GM04503 (cell line): Measurements from ENCODE around the gene GPR137.

Source experiments
- DNase-seq: peaks from one replicate; pipeline ENCODE4 v3.0.0-alpha.2; 2012; ENCODE audit warnings: low read depth

Gene GPR137

GRCh38 chr11:64287676-64288352, 2.2 kb downstream of the GPR137 start:
- DNase-seq, result no peak

- no peak for DNase-seq
Measured at GRCh38 chr11:64288353-64288750, 2.7 kb downstream of the GPR137 start.

DNA sequence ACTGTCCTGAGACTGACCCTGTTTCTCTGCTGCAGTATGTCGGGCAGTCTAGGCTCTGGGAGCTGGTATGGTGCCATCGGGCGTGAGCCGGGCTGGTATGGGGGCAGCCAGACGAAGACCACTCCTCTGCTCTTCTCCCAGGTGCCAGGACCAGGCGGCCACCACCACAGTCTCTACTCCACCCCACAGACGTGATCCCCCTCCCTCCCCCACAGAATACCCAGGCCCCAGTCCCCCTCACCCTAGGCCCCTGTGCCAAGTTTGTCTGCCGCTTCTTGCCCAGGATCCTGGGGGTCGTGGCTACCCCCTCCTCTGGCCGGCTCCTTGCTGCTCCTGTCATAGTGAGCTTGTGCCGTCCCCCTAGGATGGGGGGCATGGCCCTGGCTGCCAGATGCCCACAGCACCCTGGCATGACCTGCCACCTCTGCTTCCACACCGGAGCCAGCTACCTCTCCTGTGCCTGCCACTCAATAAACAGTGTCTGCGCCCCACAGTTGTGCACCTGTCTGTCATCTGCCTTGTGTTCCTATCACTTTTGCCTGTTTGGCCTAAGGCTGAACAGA, 3.4 kb downstream of the GPR137 start:
- DNase-seq, result no peak

GRCh38 chr11:64290352-64291261, 5.0 kb downstream of the GPR137 start:
- no peak for DNase-seq

- no peak for DNase-seq
Measured at GRCh38 chr11:64291262-64291751, 5.7 kb downstream of the GPR137 start, which contains the start of gene KCNK4. KCNK4 (plus strand) TSS chr11:64291302; CDS start chr11:64293019, 1,717 bp downstream.

- DNase-seq, result no peak
Measured at GRCh38 chr11:64291752-64292459, 6.3 kb downstream of the GPR137 start.

- no peak for DNase-seq
Measured at GRCh38 chr11:64292460-64293254, 7.0 kb downstream of the GPR137 start.

DNA sequence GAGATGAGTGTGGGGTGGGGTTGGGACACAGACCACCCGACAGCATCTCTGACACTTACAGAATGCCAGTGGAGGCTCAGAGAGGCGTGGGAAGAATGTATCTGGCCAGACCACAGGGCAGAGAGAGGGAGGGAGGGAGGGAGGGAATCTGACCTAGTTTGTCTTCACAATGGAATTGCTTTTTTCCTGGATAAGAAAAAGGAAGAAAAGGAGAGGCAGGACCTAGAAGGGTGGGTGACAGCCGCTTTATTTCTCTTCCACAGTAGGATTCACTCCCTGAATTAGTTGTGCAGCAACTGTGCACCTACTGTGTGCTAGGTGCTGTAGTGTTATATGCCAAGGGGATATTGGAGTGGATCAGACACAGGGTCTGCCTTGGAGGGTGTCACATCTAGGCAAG, 9.1 kb downstream of the GPR137 start:
- DNase-seq, result no peak

DNA sequence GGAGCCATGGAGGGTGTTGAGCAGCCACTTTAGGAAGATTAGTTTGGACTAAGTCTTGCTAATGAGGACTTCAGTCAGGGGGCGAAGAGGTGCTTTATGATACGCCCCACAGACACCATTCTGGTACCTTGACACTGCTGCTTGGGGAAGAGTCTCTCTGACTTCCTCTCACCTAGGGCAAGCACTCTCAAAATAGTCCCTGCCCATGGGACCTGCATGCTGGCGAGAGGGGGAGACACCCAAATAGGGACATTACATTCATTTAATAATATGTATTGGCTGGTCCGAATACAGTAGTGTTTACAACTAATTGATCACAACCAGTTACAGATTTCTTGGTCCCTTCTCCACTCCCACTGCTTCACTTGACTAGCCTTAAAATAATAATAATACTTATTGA, 10.1 kb downstream of the GPR137 start:
- no peak for DNase-seq

DNA sequence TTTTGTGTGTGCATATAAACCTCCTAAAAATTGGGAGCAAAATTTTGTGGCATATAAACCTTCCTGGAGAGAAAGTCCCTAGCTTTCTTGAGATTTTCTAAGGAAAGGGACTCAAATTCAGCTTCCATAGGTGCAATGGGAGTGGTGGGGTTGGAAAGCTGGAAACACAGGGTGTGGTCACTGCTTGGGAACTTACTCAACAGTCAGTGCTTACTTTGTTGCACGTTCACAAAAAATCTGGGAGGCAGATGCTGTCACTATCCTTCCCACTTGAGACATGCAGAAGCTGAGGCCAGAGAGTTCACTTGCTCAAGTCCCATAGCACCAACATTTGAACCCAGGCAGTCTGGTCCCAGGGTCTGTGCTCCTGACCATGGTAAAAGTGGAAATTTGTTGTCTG, 10.6 kb downstream of the GPR137 start:
- no peak for DNase-seq

GRCh38 chr11:64296830-64297698, 11.4 kb downstream of the GPR137 start:
- no peak for DNase-seq

DNA sequence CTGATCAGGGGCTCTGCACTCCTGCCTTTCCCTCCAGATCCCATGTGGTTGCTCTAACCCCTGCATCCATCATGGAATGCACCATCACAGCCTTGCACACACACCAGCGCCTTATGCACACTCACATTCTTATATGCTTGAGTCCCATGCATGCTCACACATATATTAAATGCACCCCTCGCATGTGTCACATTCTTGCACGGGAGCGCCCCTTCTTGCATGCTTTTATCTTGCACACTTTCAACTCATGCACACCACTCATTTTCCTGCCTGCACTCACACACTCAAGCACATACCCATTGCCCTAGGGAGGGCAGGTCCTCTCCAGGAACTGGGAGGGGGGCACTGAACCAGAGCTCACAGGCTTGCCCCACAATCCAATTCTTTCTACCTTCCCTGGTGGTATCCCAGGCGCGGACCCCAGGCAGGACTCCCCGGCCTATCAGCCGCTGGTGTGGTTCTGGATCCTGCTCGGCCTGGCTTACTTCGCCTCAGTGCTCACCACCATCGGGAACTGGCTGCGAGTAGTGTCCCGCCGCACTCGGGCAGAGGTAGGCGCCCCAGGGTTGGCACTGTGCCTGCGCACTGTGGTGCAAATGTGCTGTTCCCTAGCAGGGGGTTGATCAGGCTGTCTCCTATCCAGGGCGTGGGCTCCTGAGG, 12.2 kb downstream of the GPR137 start:
- DNase-seq, result no peak

DNA sequence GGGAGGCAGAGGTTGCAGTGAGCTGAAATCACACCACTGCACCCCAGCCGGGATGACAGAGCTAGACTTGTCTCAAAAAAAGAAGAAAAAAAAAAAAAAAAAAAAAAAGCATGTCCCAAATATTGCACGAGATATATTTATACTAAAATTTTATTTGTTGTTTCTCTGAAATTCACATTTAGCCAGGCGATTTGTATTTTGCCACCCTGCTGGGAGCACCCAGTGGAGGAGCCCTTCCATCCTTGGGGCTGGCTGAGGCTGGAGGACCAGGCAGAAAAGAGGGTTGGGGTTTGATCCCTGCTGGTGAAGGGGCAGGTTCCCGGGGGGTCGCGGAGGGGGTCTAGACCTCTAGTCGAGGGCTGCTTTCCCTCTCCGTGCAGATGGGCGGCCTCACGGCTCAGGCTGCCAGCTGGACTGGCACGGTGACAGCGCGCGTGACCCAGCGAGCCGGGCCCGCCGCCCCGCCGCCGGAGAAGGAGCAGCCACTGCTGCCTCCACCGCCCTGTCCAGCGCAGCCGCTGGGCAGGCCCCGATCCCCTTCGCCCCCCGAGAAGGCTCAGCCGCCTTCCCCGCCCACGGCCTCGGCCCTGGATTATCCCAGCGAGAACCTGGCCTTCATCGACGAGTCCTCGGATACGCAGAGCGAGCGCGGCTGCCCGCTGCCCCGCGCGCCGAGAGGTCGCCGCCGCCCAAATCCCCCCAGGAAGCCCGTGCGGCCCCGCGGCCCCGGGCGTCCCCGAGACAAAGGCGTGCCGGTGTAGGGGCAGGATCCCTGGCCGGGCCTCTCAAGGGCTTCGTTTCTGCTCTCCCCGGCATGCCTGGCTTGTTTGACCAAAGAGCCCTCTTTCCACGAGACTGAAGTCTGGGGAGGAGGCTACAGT, 13.6 kb downstream of the GPR137 start:
- no peak for DNase-seq

GRCh38 chr11:64299847-64300648, 14.4 kb downstream of the GPR137 start, which contains the start of gene CATSPERZ:
CATSPERZ (plus strand) TSS chr11:64300358; CDS start chr11:64300411, 53 bp downstream.
- no peak for DNase-seq

DNA sequence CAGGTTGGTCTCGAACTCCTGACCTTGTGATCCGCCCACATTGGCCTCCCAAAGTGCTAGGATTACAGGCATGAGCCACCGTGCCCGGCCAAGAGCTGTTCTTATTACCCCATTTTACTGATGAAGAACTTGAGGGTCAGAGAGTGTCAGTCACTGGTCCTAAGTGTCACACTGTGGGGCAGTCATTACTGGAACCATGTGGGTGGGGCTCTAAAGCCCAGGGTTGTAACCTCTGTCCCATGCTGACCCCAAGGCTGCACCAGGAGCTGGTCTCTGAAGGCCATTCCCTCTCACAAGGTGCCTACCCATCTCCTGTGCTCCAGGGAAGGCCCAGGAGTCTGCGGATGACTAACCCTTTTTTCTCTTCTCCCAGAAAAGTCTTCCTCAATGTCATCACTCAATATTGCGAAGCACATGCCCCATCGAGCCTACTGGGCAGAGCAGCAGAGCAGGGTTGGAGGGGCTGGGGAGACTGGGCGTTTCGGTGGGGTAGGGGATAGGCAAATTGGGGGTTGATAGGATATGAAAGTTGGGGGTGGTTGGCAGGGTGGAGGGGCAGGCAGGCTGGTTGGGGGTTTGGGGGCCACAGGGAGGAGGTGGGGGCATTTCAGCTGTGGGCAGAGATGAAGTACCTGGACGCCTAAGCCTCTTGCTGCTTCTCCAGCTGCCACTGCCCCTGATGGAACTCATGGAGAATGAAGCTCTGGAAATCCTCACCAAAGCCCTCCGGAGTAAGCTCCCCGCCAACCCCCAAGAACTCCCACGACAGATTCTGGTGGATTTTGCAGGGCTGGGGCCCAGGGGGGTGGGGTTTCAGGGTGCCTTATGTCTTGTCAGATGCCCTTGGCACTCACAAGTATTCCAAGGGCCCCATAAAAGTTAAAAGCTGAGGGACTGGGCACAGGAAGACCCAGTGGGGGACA, 17.7 kb downstream of the GPR137 start:
- DNase-seq, result no peak

GRCh38 chr11:64304032-64304315, 18.3 kb downstream of the GPR137 start:
- DNase-seq, result no peak
